NCI-H748 treated with DMSO at 0.1 percent for 48 hours (cell line): Measurements from ENCODE around the gene SERPIND1.

Source experiments
- DNase-seq: peaks from one replicate; lab custom pipeline; 2025; lab: John Stamatoyannopoulos, UW

Gene SERPIND1

DNA sequence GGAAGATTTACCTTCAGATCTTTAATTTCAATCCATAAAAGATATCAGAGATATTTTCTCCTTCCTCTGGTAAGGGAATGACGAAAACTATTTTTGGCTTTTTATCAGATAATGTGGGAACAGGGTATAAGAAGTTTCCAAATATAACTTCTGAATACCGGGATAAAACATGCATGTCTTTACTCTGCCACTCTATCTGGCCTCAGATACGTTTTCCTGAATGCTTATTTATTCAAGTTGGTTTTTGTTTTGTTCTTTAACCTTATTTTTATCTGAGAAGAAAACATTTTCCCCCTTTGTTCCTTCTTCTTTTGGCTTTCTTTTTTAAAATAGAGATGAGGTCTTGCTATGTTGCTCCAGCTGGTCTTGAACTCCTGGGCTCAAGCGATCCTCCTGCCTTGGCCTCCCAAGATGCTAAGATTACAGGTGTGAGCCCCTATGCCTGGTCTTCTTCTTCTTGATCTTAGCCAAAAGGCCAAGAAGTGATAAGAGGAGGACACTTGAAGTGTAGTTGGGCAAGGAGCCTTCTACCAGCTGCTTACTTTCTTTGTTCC is 1.5 kb downstream of the SERPIND1 start:
- DNase-seq, result no peak

DNA sequence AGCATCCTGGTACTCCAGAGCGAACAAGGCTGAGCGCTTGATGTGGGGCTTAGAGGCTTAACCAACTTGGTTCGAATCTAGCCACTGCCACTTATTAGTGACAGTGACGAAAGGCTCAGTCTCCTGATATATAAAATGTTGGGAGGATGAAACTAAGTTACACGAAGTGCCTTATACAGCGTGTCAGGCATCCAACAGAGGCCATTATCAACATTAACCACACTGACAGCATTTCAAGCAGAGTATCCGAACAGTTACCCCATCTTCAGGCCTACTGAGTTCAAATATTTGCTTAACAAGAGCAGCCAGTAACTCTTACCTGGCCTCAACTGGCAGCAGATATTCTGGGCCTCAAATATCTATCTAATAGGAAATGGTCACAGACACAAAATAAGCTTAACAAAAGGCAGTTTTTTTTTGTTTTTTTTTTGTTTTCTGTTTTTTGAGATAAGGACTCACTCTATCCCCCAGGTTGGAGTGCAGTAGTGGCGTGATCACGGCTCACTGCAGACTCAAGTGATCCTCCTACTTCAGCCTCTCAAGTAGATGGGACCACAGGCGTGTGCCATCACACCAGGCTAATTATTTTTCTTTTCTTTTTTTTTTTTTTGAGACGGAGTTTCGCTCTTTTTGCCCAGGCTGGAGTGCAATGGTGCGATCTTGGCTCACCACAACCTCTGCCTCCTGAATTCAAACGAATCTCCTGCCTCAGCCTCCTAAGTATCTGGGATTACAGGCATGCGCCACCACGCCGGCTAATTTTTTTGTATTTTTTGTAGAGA is 2.9 kb downstream of the SERPIND1 start:
- no peak for DNase-seq

DNA sequence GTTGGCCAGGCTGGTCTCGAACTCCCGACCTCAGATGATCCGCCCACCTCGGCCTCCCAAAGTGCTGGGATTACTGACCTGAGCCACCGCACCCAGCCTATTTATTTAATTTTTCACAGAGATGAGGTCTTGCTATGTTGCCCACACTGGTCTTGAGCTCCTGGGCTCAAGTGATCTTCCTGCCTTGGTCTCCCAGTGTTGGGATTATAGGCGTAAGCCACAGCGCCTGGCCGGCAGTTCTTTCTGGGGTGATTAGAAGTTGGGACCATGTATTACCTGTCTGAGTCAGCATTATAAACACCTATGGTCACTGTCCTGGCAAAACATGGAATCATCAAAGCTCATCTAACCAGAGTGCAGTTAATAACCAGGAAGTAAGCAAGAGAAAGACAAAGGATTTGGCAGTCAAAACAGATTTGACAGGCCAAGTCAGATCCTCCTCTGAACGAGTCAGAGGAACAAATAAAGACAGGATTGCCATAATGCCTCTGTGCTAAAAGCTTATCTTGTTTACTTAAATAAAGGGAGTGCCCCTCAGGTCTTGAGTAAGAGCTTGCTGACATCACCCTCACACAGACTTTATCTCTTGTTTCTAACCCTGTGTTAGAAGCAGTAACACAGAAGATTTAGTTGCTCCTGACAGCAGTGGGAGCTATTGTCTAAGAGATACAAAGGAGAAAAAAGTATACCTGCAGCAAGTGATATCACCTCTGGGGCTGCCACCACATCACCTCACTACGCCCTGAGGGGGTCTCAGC is 3.7 kb downstream of the SERPIND1 start:
- no peak for DNase-seq

DNA sequence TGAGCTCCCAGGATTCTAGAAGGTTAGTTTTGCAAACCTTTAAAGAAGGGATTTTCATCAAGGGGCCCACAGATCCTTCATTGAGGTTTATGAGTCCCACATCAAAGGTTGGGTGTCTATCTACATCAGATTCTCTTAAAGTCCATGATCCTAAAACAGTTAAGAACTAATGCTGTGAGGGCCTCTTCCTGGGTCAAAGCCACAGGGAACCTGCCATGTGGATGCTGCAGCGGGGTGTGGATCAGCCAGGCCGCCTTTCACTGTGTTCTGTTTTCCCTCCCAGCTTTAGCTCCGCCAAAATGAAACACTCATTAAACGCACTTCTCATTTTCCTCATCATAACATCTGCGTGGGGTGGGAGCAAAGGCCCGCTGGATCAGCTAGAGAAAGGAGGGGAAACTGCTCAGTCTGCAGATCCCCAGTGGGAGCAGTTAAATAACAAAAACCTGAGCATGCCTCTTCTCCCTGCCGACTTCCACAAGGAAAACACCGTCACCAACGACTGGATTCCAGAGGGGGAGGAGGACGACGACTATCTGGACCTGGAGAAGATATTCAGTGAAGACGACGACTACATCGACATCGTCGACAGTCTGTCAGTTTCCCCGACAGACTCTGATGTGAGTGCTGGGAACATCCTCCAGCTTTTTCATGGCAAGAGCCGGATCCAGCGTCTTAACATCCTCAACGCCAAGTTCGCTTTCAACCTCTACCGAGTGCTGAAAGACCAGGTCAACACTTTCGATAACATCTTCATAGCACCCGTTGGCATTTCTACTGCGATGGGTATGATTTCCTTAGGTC is 5.3 kb downstream of the SERPIND1 start:
- no peak for DNase-seq

DNA sequence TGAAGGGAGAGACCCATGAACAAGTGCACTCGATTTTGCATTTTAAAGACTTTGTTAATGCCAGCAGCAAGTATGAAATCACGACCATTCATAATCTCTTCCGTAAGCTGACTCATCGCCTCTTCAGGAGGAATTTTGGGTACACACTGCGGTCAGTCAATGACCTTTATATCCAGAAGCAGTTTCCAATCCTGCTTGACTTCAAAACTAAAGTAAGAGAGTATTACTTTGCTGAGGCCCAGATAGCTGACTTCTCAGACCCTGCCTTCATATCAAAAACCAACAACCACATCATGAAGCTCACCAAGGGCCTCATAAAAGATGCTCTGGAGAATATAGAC is 5.9 kb downstream of the SERPIND1 start:
- no peak for DNase-seq

DNA sequence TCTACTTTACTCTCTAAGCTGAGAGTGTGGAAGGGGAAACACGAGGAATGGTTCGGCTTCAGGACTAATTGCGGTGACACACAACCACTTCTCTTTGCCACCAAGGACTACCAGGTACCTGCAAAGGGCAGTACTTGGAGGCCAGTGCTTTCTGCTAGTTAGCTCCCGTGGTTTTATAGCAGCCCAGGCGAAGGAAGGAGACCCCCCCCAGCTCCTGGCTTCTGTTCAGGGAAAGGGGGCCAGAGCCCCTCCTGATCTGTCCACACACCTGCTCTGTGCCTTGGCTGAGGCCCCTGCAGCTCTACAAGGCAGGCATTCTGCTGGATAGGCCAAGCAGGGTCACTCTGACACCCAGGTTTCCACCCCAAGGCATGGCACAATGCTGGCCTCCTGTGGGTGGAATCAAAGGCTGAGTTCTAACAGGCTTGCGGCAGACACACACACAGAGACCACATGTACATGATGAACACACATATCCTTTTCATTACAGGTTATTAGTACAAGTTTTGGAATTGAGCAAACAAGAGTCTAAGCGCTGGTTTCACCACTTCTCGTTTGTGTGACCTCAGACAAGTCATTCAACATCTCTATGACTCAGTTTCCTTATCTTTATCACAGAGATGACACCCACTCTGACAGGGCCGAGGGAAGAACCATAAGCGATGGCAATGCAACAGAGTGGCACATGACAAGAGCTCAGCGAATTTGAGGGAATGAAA is 7.5 kb downstream of the SERPIND1 start:
- DNase-seq, result no peak

DNA sequence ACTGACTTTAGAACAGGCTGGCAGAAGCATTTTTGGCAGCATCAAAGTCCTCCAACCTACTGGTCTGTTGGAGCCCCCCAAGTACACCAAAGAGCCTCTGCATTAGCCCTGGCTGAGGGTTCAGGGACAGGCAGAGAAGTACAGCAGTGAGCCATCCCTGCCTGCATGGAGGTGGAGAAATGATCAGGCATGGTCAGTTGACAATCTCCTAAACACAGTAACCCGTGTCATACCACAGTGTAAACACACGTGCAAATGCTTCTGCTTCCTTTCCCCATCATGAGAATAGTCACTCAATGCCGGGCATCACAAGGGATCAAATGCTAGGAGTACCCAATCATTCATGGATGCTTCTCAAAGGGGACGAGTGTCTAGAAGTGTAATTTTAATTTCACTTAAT is 8.2 kb downstream of the SERPIND1 start:
- DNase-seq, result no peak

DNA sequence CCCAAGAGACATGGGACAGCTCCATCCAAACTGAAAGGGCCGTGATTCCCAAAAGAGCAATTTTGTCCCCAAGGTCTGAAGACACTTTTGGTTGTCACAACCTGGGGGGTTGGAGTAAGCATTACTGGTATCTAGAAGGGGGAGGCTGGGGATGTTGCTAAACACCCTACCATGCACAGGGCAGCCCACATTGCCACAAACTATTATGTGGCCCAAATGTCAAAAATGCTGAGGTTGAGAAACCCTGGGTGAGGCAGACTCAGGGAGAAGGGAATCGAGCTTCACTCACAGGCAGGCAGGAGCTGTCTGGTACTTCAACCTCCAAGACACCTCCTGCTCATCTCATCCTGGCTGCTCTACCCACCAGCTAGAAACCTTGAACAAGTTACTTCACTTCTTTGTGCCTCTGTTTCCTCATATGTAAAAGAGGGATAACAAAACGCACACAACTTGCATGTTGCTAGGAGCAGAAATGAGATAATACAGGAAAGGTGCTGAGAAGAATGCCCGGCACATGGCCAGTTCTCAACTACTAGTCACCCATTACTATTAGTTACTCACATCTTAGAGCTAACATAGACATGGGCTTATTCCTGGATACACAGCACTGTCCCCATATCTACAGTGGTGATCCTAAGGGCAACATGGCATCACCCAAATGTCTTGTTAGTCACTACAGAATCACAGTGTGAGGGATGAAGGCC is 8.8 kb downstream of the SERPIND1 start:
- DNase-seq, result no peak

DNA sequence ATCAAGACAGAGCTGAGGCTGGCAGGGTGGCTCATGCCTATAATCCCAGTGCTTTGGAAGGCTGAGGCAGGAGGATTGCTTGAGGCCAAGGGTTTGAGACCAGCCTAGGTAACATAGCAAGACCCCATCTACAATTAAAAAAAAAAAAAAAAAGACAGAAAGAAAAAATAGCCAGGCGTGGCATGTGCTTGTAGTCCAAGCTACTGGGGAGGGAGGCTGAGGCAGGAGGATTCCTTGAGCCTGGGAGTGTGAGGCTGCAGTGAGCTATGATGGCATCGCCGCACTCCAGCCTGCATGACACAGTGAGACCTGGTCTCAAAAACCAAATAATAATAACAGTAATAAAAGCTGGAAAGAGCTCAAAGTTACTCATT is 9.4 kb downstream of the SERPIND1 start:
- DNase-seq, result no peak

DNA sequence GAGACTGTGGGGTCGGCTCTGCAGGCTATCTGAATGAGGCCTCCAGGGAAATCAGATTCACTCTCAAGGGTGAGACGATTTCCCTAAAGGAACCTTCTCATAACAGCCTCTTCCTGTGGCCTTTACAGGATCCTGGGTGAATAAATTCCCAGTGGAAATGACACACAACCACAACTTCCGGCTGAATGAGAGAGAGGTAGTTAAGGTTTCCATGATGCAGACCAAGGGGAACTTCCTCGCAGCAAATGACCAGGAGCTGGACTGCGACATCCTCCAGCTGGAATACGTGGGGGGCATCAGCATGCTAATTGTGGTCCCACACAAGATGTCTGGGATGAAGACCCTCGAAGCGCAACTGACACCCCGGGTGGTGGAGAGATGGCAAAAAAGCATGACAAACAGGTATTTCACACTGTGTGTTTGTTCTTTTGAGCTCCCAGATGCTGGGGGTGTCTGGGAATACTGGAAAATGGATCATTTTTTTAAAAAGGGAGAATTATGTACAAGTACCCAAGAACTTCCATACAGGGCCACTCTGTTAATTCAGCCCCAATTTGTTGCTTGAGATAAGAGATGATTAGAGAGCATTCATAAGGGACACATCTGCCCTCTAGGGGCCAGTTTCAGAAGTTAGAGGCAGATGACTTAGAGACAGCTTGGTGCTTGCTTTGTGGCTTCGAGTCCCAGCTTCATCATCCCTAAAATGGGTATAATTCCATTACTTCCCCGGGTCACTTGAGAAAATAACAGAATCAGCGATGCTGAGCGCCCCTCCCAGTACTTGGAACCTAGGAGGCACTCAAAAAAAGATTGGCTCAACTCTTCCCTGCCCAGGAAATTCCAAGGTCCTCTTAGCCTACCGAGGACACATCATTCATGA is 10.2 kb downstream of the SERPIND1 start:
- no peak for DNase-seq

DNA sequence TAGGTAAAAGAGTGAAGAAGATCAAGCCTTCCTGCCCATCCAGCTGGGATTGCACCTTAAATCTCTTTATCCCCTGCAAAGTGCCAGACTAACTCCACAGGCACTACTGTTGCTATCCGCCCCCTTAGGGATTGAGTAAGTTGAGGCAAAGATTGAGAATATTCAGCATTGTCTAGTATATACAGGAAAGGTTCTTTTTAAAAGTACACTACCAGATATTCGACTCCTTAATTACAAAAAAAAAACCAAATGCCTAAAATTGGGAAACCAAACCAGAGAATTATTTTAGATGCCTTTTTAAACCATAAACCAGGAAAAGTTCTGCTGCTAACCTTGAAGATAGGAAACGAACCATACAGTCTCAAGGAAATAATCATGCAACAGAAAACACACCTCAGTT is 11.5 kb downstream of the SERPIND1 start:
- DNase-seq, result no peak

DNA sequence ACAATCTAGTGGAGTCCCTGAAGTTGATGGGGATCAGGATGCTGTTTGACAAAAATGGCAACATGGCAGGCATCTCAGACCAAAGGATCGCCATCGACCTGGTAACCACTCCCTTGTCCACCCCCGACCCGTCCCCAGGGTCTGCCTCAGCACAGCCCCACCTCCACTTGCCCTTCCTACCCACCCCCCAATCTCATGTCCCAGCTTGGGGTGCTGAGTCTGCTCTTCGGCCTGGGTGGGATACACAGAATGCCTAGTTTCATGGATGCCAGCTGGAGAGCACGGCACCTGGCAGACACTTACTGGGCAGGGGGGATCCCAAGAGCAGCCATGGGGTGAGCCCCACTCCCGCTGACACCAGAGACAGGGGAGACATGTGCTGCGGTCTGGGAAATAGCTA is 12.1 kb downstream of the SERPIND1 start:
- DNase-seq, result no peak

DNA sequence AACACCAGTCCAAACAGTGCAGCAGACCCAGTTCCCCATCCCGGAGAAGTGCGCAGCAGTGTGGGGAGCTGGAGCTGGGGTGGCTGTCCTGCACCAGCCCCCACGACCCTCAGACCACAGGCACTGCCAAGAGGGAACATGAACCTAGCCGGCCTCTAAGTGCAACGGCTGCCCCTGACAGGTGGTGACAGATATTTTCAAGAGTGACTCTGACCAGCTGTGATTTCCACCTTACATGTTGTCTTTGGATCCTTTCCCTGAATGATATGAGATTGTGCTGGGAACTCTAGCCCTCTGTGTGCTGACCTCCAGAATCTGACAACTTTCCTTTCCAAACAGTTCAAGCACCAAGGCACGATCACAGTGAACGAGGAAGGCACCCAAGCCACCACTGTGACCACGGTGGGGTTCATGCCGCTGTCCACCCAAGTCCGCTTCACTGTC is 12.6 kb downstream of the SERPIND1 start:
- DNase-seq, result no peak

DNA sequence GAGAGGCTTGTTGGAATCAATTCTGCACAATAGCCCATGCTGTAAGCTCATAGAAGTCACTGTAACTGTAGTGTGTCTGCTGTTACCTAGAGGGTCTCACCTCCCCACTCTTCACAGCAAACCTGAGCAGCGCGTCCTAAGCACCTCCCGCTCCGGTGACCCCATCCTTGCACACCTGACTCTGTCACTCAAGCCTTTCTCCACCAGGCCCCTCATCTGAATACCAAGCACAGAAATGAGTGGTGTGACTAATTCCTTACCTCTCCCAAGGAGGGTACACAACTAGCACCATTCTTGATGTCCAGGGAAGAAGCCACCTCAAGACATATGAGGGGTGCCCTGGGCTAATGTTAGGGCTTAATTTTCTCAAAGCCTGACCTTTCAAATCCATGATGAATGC is 13.3 kb downstream of the SERPIND1 start:
- no peak for DNase-seq

DNA sequence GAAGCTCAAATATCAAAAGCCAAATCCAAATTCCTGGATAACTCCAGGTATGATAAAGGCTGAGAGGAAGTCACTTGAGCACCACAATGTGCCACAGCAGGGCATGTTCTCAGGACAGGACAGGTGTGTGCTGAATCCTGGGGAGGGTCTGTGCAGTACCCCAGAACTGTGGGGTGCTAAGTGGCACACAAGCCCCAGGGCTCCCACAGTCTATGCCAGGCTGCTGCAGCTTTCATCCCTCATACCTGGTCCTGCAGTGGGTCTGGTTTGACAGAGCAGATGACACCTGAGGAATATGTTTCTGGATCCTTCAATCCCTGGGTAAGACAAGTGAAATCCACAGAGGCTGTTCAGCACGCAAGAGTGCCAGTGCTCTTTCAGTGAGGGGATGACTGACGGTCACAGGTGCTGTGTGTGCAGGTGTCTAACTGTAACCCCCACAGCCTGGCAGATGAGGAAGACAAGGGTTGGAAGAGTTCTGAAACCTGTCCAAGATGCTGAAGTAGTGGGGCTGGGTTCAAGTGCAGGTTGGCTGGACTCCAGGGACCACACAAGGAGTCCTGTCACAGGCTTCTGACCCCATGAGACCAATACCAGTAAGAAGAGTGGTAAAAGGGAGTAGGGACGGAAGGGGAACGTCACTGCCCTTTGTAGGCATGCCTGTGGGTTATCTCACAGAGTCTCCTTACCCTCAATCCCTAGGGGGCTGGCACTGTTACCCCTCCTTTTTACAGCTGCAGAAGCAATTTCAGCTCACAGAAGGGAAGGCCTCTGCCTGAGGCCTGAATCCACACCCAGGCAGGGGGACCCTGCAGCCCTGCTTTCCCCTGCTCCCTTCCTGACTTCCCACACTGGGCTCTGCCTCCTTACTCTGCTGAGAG is 14.1 kb downstream of the SERPIND1 start:
- no peak for DNase-seq

DNA sequence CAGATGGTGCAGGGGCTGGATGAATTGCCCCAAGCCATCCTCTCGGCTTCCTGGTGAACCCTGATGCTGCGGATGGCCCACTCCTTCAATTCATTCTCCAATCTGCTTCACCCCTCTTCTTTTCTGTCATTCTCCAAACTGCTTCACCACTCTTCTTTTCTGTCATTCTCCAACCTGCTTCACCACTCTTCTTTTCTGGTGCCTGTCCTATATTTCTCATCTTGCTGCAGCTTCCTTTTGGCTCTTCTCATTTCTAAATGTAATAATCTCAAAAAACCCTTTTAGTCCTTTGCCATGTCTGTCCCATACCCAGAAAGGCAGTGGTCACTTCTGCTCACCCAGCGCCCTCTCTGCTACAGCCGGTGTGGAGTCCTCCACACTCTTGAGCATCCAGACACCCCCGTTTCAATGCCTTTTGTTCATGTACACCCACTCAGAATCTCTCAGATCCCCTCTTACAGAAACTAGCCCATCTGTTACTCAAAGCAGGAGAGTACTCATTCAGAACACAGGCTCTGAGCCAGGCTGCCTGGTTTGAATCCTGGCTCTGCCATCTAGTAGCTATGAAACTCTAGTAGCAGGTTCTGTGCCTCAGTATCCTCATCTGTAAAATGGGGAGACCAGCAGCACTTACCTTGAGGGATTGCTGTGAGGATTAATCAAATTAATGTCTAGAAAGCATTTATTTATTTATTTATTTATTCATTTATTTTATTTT is 14.9 kb downstream of the SERPIND1 start:
- DNase-seq, result no peak

DNA sequence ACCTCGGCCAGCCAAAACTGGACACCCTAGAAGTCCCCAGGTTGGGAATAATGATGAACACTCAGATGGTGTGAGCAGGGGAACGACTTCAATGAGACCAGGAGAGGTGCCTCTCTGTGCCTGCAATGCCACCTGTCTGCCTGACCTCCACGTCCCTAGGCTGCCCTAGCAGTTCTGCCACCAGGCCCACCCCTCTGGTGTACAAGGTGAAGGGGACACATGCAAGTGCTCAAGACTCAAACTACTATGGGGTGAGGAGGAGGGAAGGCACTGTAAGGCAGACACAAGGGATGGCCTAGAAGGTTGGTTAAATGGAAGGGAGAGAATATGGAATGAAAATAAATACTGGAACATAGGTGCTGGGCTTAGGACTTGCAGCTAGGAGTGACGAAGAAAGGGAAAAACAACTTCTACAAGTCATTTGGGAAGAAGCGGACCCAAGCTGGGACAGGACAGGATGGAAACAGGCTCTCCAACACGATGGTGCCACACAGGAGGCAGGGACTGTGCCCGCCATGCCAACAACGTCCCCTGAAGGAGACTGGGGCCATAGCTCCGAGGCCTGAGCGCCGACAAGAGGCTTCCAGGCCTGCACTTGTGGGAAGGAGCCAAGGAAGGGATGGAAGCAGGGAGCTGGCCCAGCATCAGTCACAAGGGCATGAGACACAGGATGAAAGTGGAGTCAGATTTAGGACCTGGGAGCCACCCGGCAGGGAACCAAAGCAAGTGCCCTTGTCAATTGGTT is 18.5 kb downstream of the SERPIND1 start:
- DNase-seq, result no peak
